Ishikawa (cell line): ENCODE measurements around the gene MOB3A.

Experiments used
- CEBPB ChIP-seq: IDR thresholded peaks from 2 replicates; pipeline ENCODE4 v1.6.1; 2012
- CREB1 ChIP-seq: IDR thresholded peaks from 2 replicates; pipeline ENCODE4 v1.6.1; 2012; ENCODE audit warnings: low read depth
- EGR1 ChIP-seq: IDR thresholded peaks from 2 replicates; pipeline ENCODE4 v1.6.1; 2012
- EP300 ChIP-seq: IDR thresholded peaks from 2 replicates; pipeline ENCODE4 v1.6.1; 2012; ENCODE audit warnings: borderline replicate concordance
- FOXM1 ChIP-seq: IDR thresholded peaks from 2 replicates; pipeline ENCODE4 v1.6.1; 2012; ENCODE audit warnings: low read depth, borderline replicate concordance
- MAX ChIP-seq: IDR thresholded peaks from 2 replicates; pipeline ENCODE4 v1.6.1; 2012
- NFIC ChIP-seq: IDR thresholded peaks from 2 replicates; pipeline ENCODE4 v1.6.1; 2012
- RAD21 ChIP-seq: IDR thresholded peaks from 2 replicates; pipeline ENCODE4 v1.6.1; 2012; ENCODE audit warnings: low read depth
- REST ChIP-seq: IDR thresholded peaks from 2 replicates; pipeline ENCODE4 v1.6.1; 2012; ENCODE audit warnings: low read depth, mild to moderate bottlenecking
- TAF1 ChIP-seq: IDR thresholded peaks from 2 replicates; pipeline ENCODE4 v1.6.1; 2012; ENCODE audit warnings: low read depth, mild to moderate bottlenecking
- TCF12 ChIP-seq: IDR thresholded peaks from 2 replicates; pipeline ENCODE4 v1.6.1; 2012; ENCODE audit warnings: low read depth
- TEAD4 ChIP-seq: IDR thresholded peaks from 2 replicates; pipeline ENCODE4 v1.6.1; 2012
- USF1 ChIP-seq: IDR thresholded peaks from 2 replicates; pipeline ENCODE4 v1.6.1; 2012
- YY1 ChIP-seq: IDR thresholded peaks from 2 replicates; pipeline ENCODE4 v1.6.1; 2012; ENCODE audit warnings: low read depth
- ZBTB7A ChIP-seq: IDR thresholded peaks from 2 replicates; pipeline ENCODE4 v1.6.1; 2012; ENCODE audit warnings: low read depth

The MOB3A gene

GRCh38 chr19:2127758-2128157, 31.6 kb upstream of the MOB3A start:
- TF ChIP-seq MAX = no peak

- TF ChIP-seq EP300 (no peak), USF1 (no peak), FOXM1 (no peak), TAF1 (no peak), YY1 (no peak), CEBPB (no peak), RAD21 (no peak), REST (no peak), NFIC (no peak), MAX (no peak), CREB1 (no peak), ZBTB7A (no peak), TEAD4 (no peak), EGR1 (no peak), TCF12 (no peak)
Measured at GRCh38 chr19:2126879-2127518, 30.9 kb upstream of the MOB3A start.

GRCh38 chr19:2123682-2124387, 27.7 kb upstream of the MOB3A start:
- peak; percentile 99 for TF ChIP-seq REST
- TF ChIP-seq CREB1 = no peak

- no peak for TF ChIP-seq CEBPB
- TF ChIP-seq EP300 = no peak
- no peak for TF ChIP-seq TCF12
- TF ChIP-seq CREB1 = no peak
- no peak for TF ChIP-seq FOXM1
- no peak for TF ChIP-seq ZBTB7A
- no peak for TF ChIP-seq USF1
Measured at GRCh38 chr19:2122982-2123381, 26.9 kb upstream of the MOB3A start.

GRCh38 chr19:2122251-2122650, 26.1 kb upstream of the MOB3A start:
- TF ChIP-seq ZBTB7A = no peak
- no peak for TF ChIP-seq TAF1
- no peak for TF ChIP-seq NFIC
- TF ChIP-seq TCF12 = no peak
- no peak for TF ChIP-seq TEAD4
- TF ChIP-seq USF1 = no peak
- no peak for TF ChIP-seq YY1
- no peak for TF ChIP-seq EGR1
- no peak for TF ChIP-seq RAD21
- TF ChIP-seq CEBPB = no peak
- TF ChIP-seq CREB1 = no peak
- no peak for TF ChIP-seq EP300

- no peak for TF ChIP-seq EP300
- no peak for TF ChIP-seq CREB1
- no peak for TF ChIP-seq NFIC
- TF ChIP-seq USF1 = no peak
- no peak for TF ChIP-seq EGR1
- TF ChIP-seq FOXM1 = no peak
- TF ChIP-seq ZBTB7A = no peak
- TF ChIP-seq TEAD4 = no peak
Measured at GRCh38 chr19:2121416-2122051, 25.4 kb upstream of the MOB3A start.
